Gastrocnemius medialis (tissue), 4 donors: ENCODE measurements around the gene LAMA1.
"Not testable (repeated sequence)": the region's sequence is repeated elsewhere in the genome, so short reads cannot be mapped to it uniquely, and the experiment has no call there.

ENCODE experiments used
- POLR2A ChIP-seq, 2 donors: fragments of 450-650 bp; IDR thresholded peaks; one replicate each; pipeline ENCODE4 v1.6.1; 2017; ENCODE audit warnings: antibody characterized with exemption in 2 of 2, mild to moderate bottlenecking in 2 of 2, moderate library complexity in 2 of 2
- TF ChIP-seq, protein P1 (sequence below), 5 experiments: fragments of 450-650 bp in 3 of 5; fragments of 200-600 bp in 2 of 5; sonication (generic) in 2 of 5; IDR thresholded peaks in 4 of 5; conservative IDR thresholded peaks in 1 of 5; 1 replicate in 4 of 5; 2 replicates in 1 of 5; pipeline ENCODE4 v1.5.1; 2016 to 2019; ENCODE audit warnings: antibody characterized with exemption in 5 of 5, mild to moderate bottlenecking in 3 of 5, moderate library complexity in 3 of 5

DNA sequence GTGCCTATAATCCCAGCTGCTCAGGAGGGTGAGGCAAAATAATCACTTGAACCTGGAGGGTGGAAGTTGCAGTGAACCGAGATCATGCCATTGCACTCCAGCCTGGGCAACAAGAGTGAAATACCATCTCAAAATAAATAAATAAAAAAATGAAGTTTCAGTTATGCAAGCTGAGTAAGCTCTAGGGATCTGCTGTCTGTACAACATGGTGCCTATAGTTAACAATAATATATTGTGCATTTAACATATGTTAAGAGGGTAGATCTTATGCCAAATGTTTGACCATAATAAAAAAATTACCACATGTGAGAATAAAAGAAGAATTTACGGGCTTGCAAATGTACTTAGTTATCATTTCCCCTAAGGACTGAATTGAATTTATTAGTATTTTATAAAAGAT lies 179.2 kb downstream of the LAMA1 start:
- TF ChIP-seq POLR2A (IDR thresholded peaks at IDR 0.05), result not testable (repeated sequence)
- TF ChIP-seq, protein P1, sequence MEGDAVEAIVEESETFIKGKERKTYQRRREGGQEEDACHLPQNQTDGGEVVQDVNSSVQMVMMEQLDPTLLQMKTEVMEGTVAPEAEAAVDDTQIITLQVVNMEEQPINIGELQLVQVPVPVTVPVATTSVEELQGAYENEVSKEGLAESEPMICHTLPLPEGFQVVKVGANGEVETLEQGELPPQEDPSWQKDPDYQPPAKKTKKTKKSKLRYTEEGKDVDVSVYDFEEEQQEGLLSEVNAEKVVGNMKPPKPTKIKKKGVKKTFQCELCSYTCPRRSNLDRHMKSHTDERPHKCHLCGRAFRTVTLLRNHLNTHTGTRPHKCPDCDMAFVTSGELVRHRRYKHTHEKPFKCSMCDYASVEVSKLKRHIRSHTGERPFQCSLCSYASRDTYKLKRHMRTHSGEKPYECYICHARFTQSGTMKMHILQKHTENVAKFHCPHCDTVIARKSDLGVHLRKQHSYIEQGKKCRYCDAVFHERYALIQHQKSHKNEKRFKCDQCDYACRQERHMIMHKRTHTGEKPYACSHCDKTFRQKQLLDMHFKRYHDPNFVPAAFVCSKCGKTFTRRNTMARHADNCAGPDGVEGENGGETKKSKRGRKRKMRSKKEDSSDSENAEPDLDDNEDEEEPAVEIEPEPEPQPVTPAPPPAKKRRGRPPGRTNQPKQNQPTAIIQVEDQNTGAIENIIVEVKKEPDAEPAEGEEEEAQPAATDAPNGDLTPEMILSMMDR (IDR thresholded peaks at IDR 0.05 in 4 of 5, conservative IDR thresholded peaks at IDR 0.05 in 1 of 5), result not testable (repeated sequence)
